IPS-18c (cell line): ENCODE results near the gene VTI1A.
"Not testable (repeated sequence)": the region's sequence is repeated elsewhere in the genome, so short reads cannot be mapped to it uniquely, and the experiment has no call there.

Experiments
- H3K4me3 ChIP-seq: 2 replicates; pipeline ENCODE4 v1.7.0; 2013; ENCODE audit warnings: low read depth, mild to moderate bottlenecking, low read length, moderate library complexity; ENCODE audit not compliant: insufficient read depth
- H3K9me3 ChIP-seq: one replicate; pipeline ENCODE4 v1.6.1; 2013; ENCODE audit warnings: mild to moderate bottlenecking, low read length, moderate library complexity; ENCODE audit not compliant: control insufficient read depth, insufficient read depth

The VTI1A gene

GRCh38 chr10:112728118-112728883, 281.3 kb downstream of the VTI1A start:
- no peak overlapping the region for H3K4me3 ChIP-seq
- H3K9me3 ChIP-seq: no peaks in the 10 kb centered on the region

- Histone ChIP-seq H3K9me3 (no peaks in the 10 kb centered on the region), H3K4me3 (no peak overlapping the region)
Measured at GRCh38 chr10:112728997-112729396, 282.0 kb downstream of the VTI1A start.

DNA sequence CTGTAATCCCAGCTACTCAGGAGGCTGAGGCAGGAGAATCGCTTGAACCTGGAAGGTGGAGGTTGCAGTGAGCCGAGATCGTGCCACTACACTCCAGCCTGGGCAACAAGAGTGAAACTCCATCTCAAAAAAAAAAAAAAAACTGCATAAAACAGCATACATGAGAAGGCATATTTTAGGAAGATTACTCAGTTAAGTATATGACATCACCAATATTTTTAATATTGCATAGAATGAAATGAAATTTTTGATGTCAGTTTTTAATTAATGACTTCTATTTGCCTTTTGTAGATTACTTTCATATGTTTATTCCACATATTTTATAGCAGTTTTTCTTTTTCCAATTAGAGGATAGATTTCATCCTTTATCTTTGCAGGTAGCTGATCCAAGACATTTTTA, 284.4 kb downstream of the VTI1A start:
- not testable (repeated sequence) for H3K9me3 ChIP-seq, H3K4me3 ChIP-seq

DNA sequence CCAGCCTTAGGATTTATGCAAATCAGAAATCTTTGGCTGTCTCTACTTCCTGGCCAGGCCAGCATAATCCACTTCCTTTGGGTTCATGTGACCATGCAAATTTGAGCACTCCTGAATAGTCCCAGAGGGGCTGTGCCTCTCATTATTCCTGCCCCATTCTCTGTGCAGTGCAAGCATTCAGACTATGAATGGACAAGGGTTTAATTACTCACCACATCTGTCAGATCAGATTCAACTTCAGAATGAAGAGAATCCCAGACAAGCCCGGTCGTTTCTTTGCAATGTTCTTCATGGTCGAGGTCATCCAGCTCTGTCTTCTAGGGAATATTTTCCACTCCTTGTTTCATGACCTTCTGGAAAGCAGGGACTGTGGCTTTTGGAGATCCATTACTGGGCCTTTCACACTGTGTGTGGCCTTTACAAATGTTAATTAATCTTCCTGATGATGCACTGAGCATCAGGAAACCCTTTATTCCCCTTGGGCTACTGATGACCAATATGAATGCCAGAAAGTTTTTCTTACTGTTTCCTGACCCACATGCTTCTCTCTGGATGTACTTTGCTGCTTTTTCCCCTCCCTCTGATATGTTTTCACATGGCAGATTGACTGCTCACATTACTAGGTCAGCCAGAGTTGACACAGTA, 285.4 kb downstream of the VTI1A start:
- H3K9me3 ChIP-seq: no peaks in the 10 kb centered on the region
- H3K4me3 ChIP-seq: no peak overlapping the region

DNA sequence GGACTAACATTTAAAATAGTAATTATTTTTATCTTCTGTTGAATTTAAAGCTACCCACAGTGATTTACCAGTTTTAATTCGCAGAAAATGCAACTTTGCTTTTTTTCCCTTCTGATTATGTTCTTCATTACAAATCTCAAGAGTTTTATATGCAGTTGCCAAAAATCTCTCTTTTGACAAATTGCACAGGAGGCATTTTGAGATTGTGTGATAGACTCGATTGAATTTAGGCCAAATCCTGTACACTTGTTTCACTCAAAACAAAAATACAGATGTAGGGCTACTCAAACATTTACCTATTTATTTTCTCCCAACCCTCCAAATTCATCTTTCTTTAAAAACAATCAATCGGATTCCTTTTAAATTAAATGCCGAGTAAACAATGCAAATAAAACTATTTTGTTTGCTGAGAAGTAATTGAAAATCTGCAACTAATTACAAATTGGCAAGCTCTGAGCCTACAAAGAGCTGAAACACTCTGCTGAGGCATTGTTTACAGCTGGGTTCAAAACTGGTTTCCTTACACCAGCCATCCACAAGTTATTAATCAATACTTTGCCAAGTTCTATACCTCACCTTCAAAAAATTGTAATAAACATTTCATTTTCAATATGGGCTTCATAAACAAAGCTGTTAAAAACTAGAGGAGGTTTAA, 288.2 kb downstream of the VTI1A start:
- H3K9me3 ChIP-seq: no peaks in the 10 kb centered on the region
- H3K4me3 ChIP-seq: no peak overlapping the region

- Histone ChIP-seq H3K4me3 (no peak overlapping the region), H3K9me3 (no peaks in the 10 kb centered on the region)
Measured at GRCh38 chr10:112738606-112739591, 291.9 kb downstream of the VTI1A start.

DNA sequence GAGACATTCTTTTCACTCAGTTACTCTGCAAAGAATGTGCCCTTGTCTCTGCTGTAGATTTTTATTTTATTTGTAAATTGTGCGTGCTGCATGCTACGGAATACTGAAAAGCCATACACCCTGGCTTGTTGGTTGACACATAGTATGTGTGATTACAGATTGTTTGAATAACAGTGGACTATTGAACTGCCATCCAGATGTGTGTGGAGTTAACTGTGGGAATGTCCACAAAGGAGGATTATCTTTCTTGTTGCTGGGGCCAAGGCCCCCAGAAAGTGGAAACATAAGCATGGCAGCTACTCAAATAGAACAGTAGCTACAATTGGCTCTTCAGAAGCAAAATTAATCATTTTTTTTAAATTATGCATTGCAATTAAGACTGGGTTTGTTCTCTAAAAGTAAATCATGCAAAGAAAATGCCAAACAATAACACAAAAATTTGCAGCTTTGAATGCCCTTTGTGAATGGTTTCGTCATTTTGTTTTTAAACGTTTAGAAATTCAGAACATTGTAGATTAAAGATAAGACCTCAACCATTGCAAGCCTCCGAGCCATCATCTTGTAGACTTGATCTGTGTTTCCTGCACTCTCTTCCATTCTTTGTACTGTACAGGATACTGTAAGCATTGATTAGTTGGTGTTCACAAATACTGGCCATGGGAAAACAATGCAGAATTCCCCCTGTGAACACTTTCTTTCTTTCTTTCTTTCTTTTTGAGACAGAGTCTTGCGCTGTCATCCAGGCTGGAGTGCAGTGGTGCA, 292.8 kb downstream of the VTI1A start:
- H3K9me3 ChIP-seq: no peaks in the 10 kb centered on the region
- no peak overlapping the region for H3K4me3 ChIP-seq

DNA sequence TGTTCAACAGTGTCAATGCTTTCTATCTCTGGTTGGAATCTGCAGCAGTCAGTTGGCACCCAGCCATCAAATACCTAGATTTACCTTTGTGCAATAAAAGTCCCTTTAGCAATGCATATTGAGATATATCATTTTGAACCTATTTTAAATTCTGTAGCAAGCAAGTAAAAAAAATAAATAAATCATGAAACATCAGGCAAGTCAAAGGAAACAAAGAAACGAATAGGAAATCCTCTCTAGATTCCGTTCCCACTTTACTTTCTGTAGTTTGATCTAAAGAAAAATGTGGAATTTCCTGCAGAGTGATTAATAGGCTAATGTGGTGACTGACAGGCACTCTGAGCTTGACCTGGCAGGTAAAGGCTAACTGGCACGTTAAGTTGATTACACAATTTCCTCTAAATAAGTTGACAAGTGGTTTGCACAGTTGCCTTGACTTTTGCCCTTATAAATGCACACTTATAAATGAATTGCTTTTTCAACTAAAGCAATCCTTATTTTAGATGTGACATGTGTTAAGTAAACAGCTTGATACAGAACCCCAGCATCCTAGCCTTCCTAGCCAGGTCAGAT, 294.9 kb downstream of the VTI1A start:
- Histone ChIP-seq H3K4me3 (no peak overlapping the region), H3K9me3 (no peaks in the 10 kb centered on the region)

- Histone ChIP-seq H3K4me3 (no peak overlapping the region), H3K9me3 (no peaks in the 10 kb centered on the region)
Measured at GRCh38 chr10:112744181-112745096, 297.4 kb downstream of the VTI1A start.

DNA sequence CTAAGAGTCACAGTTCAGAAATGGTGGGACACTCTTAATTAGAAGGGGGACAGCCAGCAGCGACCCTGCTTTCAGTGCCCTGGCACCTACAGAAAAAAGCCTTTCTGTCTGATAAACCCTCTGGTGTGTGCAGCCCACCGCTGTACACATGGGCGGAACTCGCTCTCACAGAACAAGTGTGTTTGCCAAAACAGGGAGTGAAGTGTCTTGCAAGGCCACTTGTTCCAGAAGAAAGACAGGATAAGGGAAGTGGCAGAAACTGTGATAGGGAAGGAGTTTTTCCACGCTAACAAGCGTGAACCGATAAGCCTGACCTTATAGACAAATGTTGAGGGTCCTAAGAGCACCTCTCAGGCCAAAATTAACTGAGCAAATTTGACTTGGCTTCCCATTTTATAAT, 299.3 kb downstream of the VTI1A start:
- Histone ChIP-seq H3K9me3 (no peaks in the 10 kb centered on the region), H3K4me3 (no peak overlapping the region)

GRCh38 chr10:112750427-112751167, 303.6 kb downstream of the VTI1A start:
- Histone ChIP-seq H3K4me3 (no peak overlapping the region), H3K9me3 (no peaks in the 10 kb centered on the region)

GRCh38 chr10:112751651-112752050, 304.6 kb downstream of the VTI1A start:
- Histone ChIP-seq H3K9me3 (no peaks in the 10 kb centered on the region), H3K4me3 (no peak overlapping the region)

DNA sequence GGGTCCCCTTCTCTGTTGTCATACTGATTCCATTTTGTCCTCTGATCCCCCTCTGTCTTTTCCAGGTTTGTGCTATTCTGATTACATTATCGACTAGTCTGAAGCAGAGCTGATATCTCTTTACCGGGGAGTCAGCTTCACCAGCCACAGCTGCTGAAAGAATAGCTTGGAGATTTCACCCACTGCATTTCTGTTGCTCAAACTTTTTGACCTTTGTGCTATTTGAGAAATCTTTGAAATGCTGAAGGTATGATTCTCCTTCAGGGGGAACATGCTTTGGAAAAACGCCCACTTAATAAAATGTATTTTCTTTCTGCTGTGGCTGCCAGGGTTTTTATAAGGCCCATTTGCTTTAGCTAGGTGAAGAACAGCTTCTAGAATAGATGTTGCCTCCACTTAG, 305.3 kb downstream of the VTI1A start:
- Histone ChIP-seq H3K9me3 (no peaks in the 10 kb centered on the region), H3K4me3 (no peak overlapping the region)

DNA sequence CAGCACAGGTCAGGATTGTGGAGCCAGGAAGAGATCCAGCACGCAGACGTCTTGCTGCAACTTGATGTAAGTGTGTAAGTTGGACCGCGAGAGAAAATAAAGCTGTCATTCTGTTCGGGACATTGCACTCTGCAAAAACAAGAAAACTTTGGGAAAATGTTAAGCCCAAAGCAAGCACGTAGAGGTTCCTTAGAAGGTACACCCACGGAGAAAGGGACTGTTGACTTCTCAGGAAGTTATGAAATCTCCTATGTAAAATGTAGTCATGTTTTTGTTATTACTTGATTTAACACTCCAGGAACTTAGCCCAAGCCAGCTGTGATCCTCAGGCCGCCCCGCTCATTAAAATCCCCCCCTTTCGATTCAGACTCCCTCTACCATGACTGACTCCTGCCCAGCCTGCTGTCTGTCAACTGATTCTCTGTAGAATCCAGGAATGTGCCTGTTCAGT, 307.0 kb downstream of the VTI1A start:
- no peak overlapping the region for H3K4me3 ChIP-seq
- H3K9me3 ChIP-seq: no peaks in the 10 kb centered on the region
